GM12878 (cell line): ENCODE results near the gene TMEM229B. TPM values are rescaled to one million over a fixed set of nuclear protein-coding genes. Genes with fewer than 3 reads are reported as not detected.
A peak's percentile ranks its signal among the peaks of the same experiment; 100 is the strongest.

Experiments
- ATAC-seq: fragments of 200-7000 bp; cut with Tn5 transposase; 3 replicates; pipeline ENCODE4 v1.9.1; 2020; ENCODE audit warnings: mild to moderate bottlenecking, moderate library complexity
- BruUV-seq: library from RNA; stranded (reverse); fragments of 400-500 nt; replicated peaks from 2 replicates; lab custom pipeline; 2021; lab: Mats Ljungman, UMichigan
- CTCF ChIA-PET: fragments of 300-600 bp; sonication (Branson Sonifier 250); formaldehyde crosslinking; extraction: SDS; loops from one replicate; lab custom pipeline; 2021; ENCODE audit warnings: inconsistent platforms; lab: Yijun Ruan, JAX
- POLR2A ChIA-PET: fragments of 350-600 bp; formaldehyde crosslinking; extraction: SDS; loops from one replicate; lab custom pipeline; 2021; ENCODE audit warnings: inconsistent platforms; lab: Charles Lee
- RAD21 ChIA-PET: fragments of 300-600 bp; sonication (Branson Sonifier 250); formaldehyde crosslinking; loops from one replicate; lab custom pipeline; 2023; ENCODE audit warnings: antibody characterized with exemption; ENCODE audit not compliant: unreplicated experiment; lab: Charles Lee
- SMC1A ChIA-PET: fragments of 300-600 bp; sonication (Branson Sonifier 250); formaldehyde crosslinking; loops from one replicate; lab custom pipeline; 2023; ENCODE audit not compliant: unreplicated experiment, uncharacterized antibody; lab: Charles Lee
- DNase-seq: peaks from one replicate; pipeline ENCODE4 v3.0.0-alpha.2; 2011; ENCODE audit warnings: low read depth, low spot score
- FAIRE-seq: peaks from 3 replicates; lab custom pipeline; 2011; peaks lifted over from hg19 to GRCh38; lab: Jason Lieb, UNC
- H2AFZ ChIP-seq: 2 replicates; pipeline ENCODE4 v1.6.0; 2011; ENCODE audit warnings: low read depth, low read length, control low read depth; ENCODE audit not compliant: control insufficient read depth
- H3K27ac ChIP-seq: 2 replicates; pipeline ENCODE4 v1.5.1; 2011; ENCODE audit warnings: control low read depth; ENCODE audit not compliant: control insufficient read depth, insufficient read depth
- H3K27me3 ChIP-seq, 2 experiments: replicated peaks in 1 of 2; 2 replicates each; pipeline versions ENCODE4 v1.6.0 to v1.6.1; 2011; ENCODE audit warnings: low read length in 1 of 2; ENCODE audit not compliant: control insufficient read depth in 2 of 2, insufficient read depth in 2 of 2
- H3K36me3 ChIP-seq, 2 experiments: 2 replicates each; pipeline ENCODE4 v1.5.1; 2011; ENCODE audit warnings: low read length in 1 of 2; ENCODE audit not compliant: control insufficient read depth in 2 of 2, insufficient read depth in 2 of 2
- H3K4me1 ChIP-seq: 2 replicates; pipeline ENCODE4 v1.6.1; 2011; ENCODE audit warnings: mild to moderate bottlenecking, low read length, moderate library complexity, mixed read lengths; ENCODE audit not compliant: control insufficient read depth, insufficient read depth
- H3K4me2 ChIP-seq: 2 replicates; pipeline ENCODE4 v1.6.0; 2011; ENCODE audit warnings: control low read depth; ENCODE audit not compliant: control insufficient read depth, insufficient read depth
- H3K4me3 ChIP-seq: fragments of 200-600 bp; sonication (generic); 2 replicates; pipeline ENCODE4 v1.5.1; 2016
- H3K79me2 ChIP-seq: 2 replicates; pipeline ENCODE4 v1.6.0; 2011; ENCODE audit warnings: low read length; ENCODE audit not compliant: control insufficient read depth, insufficient read depth
- H3K9ac ChIP-seq: 2 replicates; pipeline ENCODE4 v1.8.0; 2011; ENCODE audit warnings: low read length, control low read depth, mixed read lengths; ENCODE audit not compliant: control insufficient read depth, insufficient read depth
- H3K9me3 ChIP-seq: replicated peaks from 3 replicates; pipeline ENCODE4 v1.5.1; 2011; ENCODE audit warnings: mild to moderate bottlenecking, low read length; ENCODE audit not compliant: control insufficient read depth, insufficient read depth
- H4K20me1 ChIP-seq: 2 replicates; pipeline ENCODE4 v1.6.0; 2011; ENCODE audit not compliant: control insufficient read depth, insufficient read depth
- HDGF ChIP-seq: fragments of 450-650 bp; IDR thresholded peaks from 2 replicates; pipeline ENCODE4 v1.6.1; 2016; ENCODE audit warnings: antibody characterized with exemption
- RAD21 ChIP-seq: IDR thresholded peaks from 2 replicates; pipeline ENCODE4 v1.6.1; 2011; ENCODE audit warnings: mild to moderate bottlenecking, low read depth, low read length, moderate library complexity; ENCODE audit not compliant: insufficient read depth
- SMC3 ChIP-seq: IDR thresholded peaks from 2 replicates; pipeline ENCODE4 v1.6.1; 2011; ENCODE audit warnings: low read length, improper control_type of control experiment, borderline replicate concordance
- STAT1 ChIP-seq: fragments of 450-650 bp; conservative IDR thresholded peaks from 2 replicates; pipeline ENCODE4 v1.6.1; 2014; ENCODE audit warnings: antibody characterized with exemption, mild to moderate bottlenecking
- ZNF384 ChIP-seq: IDR thresholded peaks from 2 replicates; pipeline ENCODE4 v1.6.1; 2012; ENCODE audit warnings: low read depth, mild to moderate bottlenecking, low read length, improper control_type of control experiment, borderline replicate concordance
- WGBS: methylation state at CpG from one replicate; pipeline ENCODE4 v1.1.6; 2016; ENCODE audit warnings: low lambda C conversion rate; ENCODE audit not compliant: insufficient replicate concordance, insufficient coverage; ENCODE audit errors: missing lambda C conversion rate; 5-methylcytosine and 5-hydroxymethylcytosine counted together
- in situ Hi-C: fragments of 300-500 bp; cut with MboI; formaldehyde crosslinking; loops from 9 replicates; pipeline ENCODE4 v1.14.3; 2018; ENCODE audit warnings: mixed read lengths
- intact Hi-C: fragments of 100-400 bp; cut with micrococcal nuclease; formaldehyde crosslinking; loops from one replicate; pipeline ENCODE4 v1.14.2; 2022; ENCODE audit not compliant: unreplicated experiment
- polyA plus RNA-seq, 11 experiments: library from polyadenylated mRNA; depleted of rRNA in 4 of 11; unstranded in 6 of 11; stranded (reverse) in 5 of 11; fragments of >200 nt; fragmentation: Nextera tagmentation in 4 of 11; fragmentation: Illumina TruSeq in 1 of 11; extraction: Ambion mirVana in 4 of 11; extraction: Trizol in 1 of 11; gene quantifications; 1 replicate in 1 of 11; 2 replicates in 10 of 11; pipeline versions ENCODE4 v1.2.1 to v1.2.3, GENCODE V29; 2011 to 2016; ENCODE audit warnings: inconsistent platforms in 2 of 11, missing spikeins in 2 of 11, low read depth in 1 of 11
- total RNA-seq, 4 experiments: library from RNA; depleted of rRNA in 3 of 4; stranded (reverse); fragments of >200 nt in 3 of 4; fragmentation: Illumina TruSeq in 1 of 4; extraction: Trizol in 1 of 4; gene quantifications; 2 replicates each; pipeline versions ENCODE4 v1.2.1 to v1.2.3, GENCODE V29; 2013 to 2021
- TF ChIP-seq, protein P1 (sequence below), 3 experiments: IDR thresholded peaks in 2 of 3; conservative IDR thresholded peaks in 1 of 3; 2 replicates each; pipeline ENCODE4 v1.5.1; 2011; ENCODE audit warnings: low read depth in 3 of 3, low read length in 3 of 3, mild to moderate bottlenecking in 3 of 3, control low read depth in 2 of 3, moderate library complexity in 2 of 3, inconsistent platforms in 1 of 3, mixed read lengths in 1 of 3; ENCODE audit not compliant: control insufficient read depth in 2 of 3, insufficient read depth in 1 of 3; ENCODE audit errors: extremely low read depth in 1 of 3
- TF ChIP-seq, protein P2 (sequence below): fragments of 450-650 bp; IDR thresholded peaks from 2 replicates; pipeline ENCODE4 v1.6.1; 2017; ENCODE audit warnings: mild to moderate bottlenecking

The TMEM229B gene
- total and polyA plus RNA-seq, 10 of the 15 experiments (the other 5 are each of a cell fraction or from before 2014, with no cell fraction given), result 0.24 to 5.3 (median 1.7) TPM

DNA sequence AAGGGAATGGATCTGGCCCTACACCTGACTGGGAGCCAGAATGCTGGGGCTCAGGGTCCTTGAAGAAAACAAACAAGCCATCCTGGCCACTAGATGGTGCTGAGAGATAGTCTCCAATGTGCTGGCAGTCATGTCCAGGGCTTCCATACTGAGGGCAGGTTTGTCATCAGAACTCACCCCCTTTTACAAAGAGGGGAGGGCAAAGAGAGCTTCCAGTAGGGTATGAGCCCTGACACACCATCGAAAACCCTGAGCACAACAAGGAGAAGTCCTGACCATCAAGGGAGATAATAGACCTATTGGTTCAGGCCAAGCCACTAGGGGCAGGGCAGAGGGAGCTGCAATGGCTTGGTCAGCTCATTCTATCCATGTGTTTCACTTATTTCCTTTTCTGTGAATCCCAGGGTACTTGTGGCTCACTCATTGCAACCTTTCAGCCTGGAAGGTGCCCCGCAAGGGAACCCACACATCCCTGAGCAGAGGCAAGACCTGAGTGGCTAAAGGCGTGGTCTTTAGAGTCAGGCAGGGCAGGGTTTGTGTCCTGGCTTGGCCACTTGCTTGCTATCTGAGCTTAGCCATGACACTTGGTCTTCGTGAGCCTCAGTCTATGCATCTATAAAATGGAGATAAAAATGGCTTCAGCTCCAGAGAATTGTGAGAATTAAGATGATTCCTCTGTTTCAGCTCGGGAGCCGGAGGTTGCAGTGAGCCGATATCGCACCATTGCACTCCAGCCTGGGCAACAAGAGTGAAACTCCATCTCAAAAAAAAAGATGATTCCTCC is 38.3 kb upstream of the TMEM229B start:
- Histone ChIP-seq H3K9me3 (no peaks in the 10 kb centered on the region), H3K9ac (no peak overlapping the region), H3K27ac (no peak overlapping the region), H3K4me3 (no peak overlapping the region), H4K20me1 (no peaks in the 10 kb centered on the region), H3K27me3 (peaks cover 0 to 9% of the 10 kb centered on the region in 2 experiments; a peak in 1 of 4 replicates), H2AFZ (no peak overlapping the region), H3K4me2 (no peak overlapping the region), H3K36me3 (no peaks in the 10 kb centered on the region), H3K4me1 (no peaks in the 10 kb centered on the region), H3K79me2 (no peaks in the 10 kb centered on the region)
- ATAC-seq (peak; percentile 96), FAIRE-seq (peak; percentile 99), DNase-seq (peak; percentile 13)
- intact Hi-C loops (loop anchor here (1.0 to 2.0 kb wide), 3 partner anchors 44 to 178 kb away; no protein-coding TSS in a partner anchor), in situ Hi-C loops (no loop called here)
- CTCF ChIA-PET, result interaction anchor here (0.6 to 5.5 kb wide), 47 partner anchors 9 to 1167 kb away, joined by 3 to 106 read pairs (median 5); partner anchors contain the start of genes RDH11 and TMEM229B
- TF ChIP-seq, protein P1, sequence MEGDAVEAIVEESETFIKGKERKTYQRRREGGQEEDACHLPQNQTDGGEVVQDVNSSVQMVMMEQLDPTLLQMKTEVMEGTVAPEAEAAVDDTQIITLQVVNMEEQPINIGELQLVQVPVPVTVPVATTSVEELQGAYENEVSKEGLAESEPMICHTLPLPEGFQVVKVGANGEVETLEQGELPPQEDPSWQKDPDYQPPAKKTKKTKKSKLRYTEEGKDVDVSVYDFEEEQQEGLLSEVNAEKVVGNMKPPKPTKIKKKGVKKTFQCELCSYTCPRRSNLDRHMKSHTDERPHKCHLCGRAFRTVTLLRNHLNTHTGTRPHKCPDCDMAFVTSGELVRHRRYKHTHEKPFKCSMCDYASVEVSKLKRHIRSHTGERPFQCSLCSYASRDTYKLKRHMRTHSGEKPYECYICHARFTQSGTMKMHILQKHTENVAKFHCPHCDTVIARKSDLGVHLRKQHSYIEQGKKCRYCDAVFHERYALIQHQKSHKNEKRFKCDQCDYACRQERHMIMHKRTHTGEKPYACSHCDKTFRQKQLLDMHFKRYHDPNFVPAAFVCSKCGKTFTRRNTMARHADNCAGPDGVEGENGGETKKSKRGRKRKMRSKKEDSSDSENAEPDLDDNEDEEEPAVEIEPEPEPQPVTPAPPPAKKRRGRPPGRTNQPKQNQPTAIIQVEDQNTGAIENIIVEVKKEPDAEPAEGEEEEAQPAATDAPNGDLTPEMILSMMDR (IDR thresholded peaks at IDR 0.05 in 2 of 3, conservative IDR thresholded peaks at IDR 0.05 in 1 of 3; ENCODE audit: control insufficient read depth in 2 of 3, extremely low read depth in 1 of 3, insufficient read depth in 1 of 3, low read depth in 3 of 3, low read length in 3 of 3), result peak; percentile 53 to 82 (median 62)
- no peak for TF ChIP-seq STAT1
- TF ChIP-seq SMC3, result peak; percentile 61; the same call in 1 of the 2 replicates
- TF ChIP-seq, protein P2, sequence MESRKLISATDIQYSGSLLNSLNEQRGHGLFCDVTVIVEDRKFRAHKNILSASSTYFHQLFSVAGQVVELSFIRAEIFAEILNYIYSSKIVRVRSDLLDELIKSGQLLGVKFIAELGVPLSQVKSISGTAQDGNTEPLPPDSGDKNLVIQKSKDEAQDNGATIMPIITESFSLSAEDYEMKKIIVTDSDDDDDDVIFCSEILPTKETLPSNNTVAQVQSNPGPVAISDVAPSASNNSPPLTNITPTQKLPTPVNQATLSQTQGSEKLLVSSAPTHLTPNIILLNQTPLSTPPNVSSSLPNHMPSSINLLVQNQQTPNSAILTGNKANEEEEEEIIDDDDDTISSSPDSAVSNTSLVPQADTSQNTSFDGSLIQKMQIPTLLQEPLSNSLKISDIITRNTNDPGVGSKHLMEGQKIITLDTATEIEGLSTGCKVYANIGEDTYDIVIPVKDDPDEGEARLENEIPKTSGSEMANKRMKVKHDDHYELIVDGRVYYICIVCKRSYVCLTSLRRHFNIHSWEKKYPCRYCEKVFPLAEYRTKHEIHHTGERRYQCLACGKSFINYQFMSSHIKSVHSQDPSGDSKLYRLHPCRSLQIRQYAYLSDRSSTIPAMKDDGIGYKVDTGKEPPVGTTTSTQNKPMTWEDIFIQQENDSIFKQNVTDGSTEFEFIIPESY, result no peak
- TF ChIP-seq ZNF384, result no peak
- no peak for TF ChIP-seq HDGF
- peak; percentile 68 for TF ChIP-seq RAD21
- no TSS peak for BruUV-seq
- SMC1A ChIA-PET, result interaction anchor here (0.7 to 5.3 kb wide), 11 partner anchors 14 to 222 kb away, joined by 3 to 54 read pairs (median 5); partner anchors contain the start of gene PIGH
- 66% methylated on average over 8 of the region's 8 CpGs for WGBS
- POLR2A ChIA-PET, result interaction anchor here (1.1 kb wide), 2 partner anchors 16 to 45 kb away, joined by 3 read pairs; no protein-coding TSS in a partner anchor
- RAD21 ChIA-PET, result interaction anchor here (0.7 to 3.3 kb wide), 14 partner anchors 14 to 177 kb away, joined by 3 to 42 read pairs (median 4); no protein-coding TSS in a partner anchor
